Jurkat, Clone E6-1 (cell line): ENCODE data around the gene L3MBTL4.

Source experiments
- DNase-seq: peaks from one replicate; pipeline ENCODE4 v3.0.0-alpha.2; 2011; ENCODE audit warnings: low read depth, low spot score
- H3K4me3 ChIP-seq: 2 replicates; pipeline ENCODE4 v1.5.1; 2011; ENCODE audit warnings: mild to moderate bottlenecking, low read length, control low read depth, moderate library complexity

Gene L3MBTL4

GRCh38 chr18:6370886-6371635, 43.6 kb downstream of the L3MBTL4 start:
- no peak overlapping the region for H3K4me3 ChIP-seq
- DNase-seq = no peak

- H3K4me3 ChIP-seq = no peak overlapping the region
- DNase-seq = no peak
These were observed 44.3 kb downstream of the L3MBTL4 start for GRCh38 chr18:6370410-6370809.

- H3K4me3 ChIP-seq = no peak overlapping the region
- DNase-seq = no peak
These were observed 46.7 kb downstream of the L3MBTL4 start for GRCh38 chr18:6368017-6368416.

- H3K4me3 ChIP-seq = no peak overlapping the region
- DNase-seq = no peak
These were observed 47.5 kb downstream of the L3MBTL4 start for GRCh38 chr18:6367208-6367607.

- no peak for DNase-seq
- H3K4me3 ChIP-seq = no peak overlapping the region
These were observed 47.9 kb downstream of the L3MBTL4 start for GRCh38 chr18:6366776-6367175.

GRCh38 chr18:6365385-6365784, 49.3 kb downstream of the L3MBTL4 start:
- DNase-seq = no peak
- H3K4me3 ChIP-seq = no peak overlapping the region

- H3K4me3 ChIP-seq = no peak overlapping the region
- no peak for DNase-seq
These were observed 51.5 kb downstream of the L3MBTL4 start for GRCh38 chr18:6363216-6363615.

GRCh38 chr18:6362559-6363129, 52.1 kb downstream of the L3MBTL4 start:
- no peak overlapping the region for H3K4me3 ChIP-seq
- DNase-seq = no peak

GRCh38 chr18:6357668-6358067, 57.0 kb downstream of the L3MBTL4 start:
- H3K4me3 ChIP-seq = no peak overlapping the region

GRCh38 chr18:6355789-6356589, 58.7 kb downstream of the L3MBTL4 start:
- DNase-seq = no peak

More at GRCh38 chr18:6357668-6358067, 57.0 kb downstream of the L3MBTL4 start:
- no peak for DNase-seq

GRCh38 chr18:6352275-6352674, 62.4 kb downstream of the L3MBTL4 start:
- H3K4me3 ChIP-seq = no peak overlapping the region
- DNase-seq = no peak

More at GRCh38 chr18:6355789-6356589, 58.7 kb downstream of the L3MBTL4 start:
- H3K4me3 ChIP-seq = no peak overlapping the region

GRCh38 chr18:6342990-6343389, 71.7 kb downstream of the L3MBTL4 start:
- DNase-seq = no peak
- H3K4me3 ChIP-seq = no peak overlapping the region

- no peak for DNase-seq
- H3K4me3 ChIP-seq = no peak overlapping the region
These were observed 73.0 kb downstream of the L3MBTL4 start for GRCh38 chr18:6341709-6342108.

- DNase-seq = no peak
- no peak overlapping the region for H3K4me3 ChIP-seq
These were observed 73.4 kb downstream of the L3MBTL4 start for GRCh38 chr18:6341303-6341702.

GRCh38 chr18:6340121-6340520, 74.6 kb downstream of the L3MBTL4 start:
- no peak for DNase-seq
- H3K4me3 ChIP-seq = no peak overlapping the region

GRCh38 chr18:6336239-6336638, 78.5 kb downstream of the L3MBTL4 start:
- DNase-seq = no peak
- no peak overlapping the region for H3K4me3 ChIP-seq

- no peak overlapping the region for H3K4me3 ChIP-seq
- DNase-seq = no peak
These were observed 80.7 kb downstream of the L3MBTL4 start for GRCh38 chr18:6333981-6334380.

- DNase-seq = no peak
- H3K4me3 ChIP-seq = no peak overlapping the region
These were observed 82.8 kb downstream of the L3MBTL4 start for GRCh38 chr18:6331872-6332271.

- H3K4me3 ChIP-seq = no peak overlapping the region
- no peak for DNase-seq
These were observed 83.9 kb downstream of the L3MBTL4 start for GRCh38 chr18:6330786-6331185.

- DNase-seq = no peak
These were observed 86.1 kb downstream of the L3MBTL4 start for GRCh38 chr18:6328621-6329010.

More at GRCh38 chr18:6328621-6329010, 86.1 kb downstream of the L3MBTL4 start:
- H3K4me3 ChIP-seq = no peak overlapping the region
